8988T (cell line): Measurements from ENCODE around the gene CHAD.
A peak's percentile ranks its signal among the peaks of the same experiment; 100 is the strongest.
"Not testable (repeated sequence)": the region's sequence is repeated elsewhere in the genome, so short reads cannot be mapped to it uniquely, and the experiment has no call there.

ENCODE experiments used
- DNase-seq: peaks from one replicate; pipeline ENCODE4 v3.0.0; 2011

Gene CHAD

GRCh38 chr17:50452630-50453300 is 15.9 kb downstream of the CHAD start:
- no peak for DNase-seq

- no peak for DNase-seq
Observed at GRCh38 chr17:50451943-50452629, 16.6 kb downstream of the CHAD start.

- DNase-seq: no peak
Observed at GRCh38 chr17:50448643-50449042, 20.0 kb downstream of the CHAD start.

- DNase-seq: no peak
Observed at GRCh38 chr17:50447870-50448595, 20.6 kb downstream of the CHAD start.

GRCh38 chr17:50445730-50446325 is 22.9 kb downstream of the CHAD start:
- no peak for DNase-seq

GRCh38 chr17:50444841-50445715 is 23.6 kb downstream of the CHAD start:
- DNase-seq: no peak

GRCh38 chr17:50443505-50443974 is 25.1 kb downstream of the CHAD start:
- no peak for DNase-seq

GRCh38 chr17:50440838-50441829 is 27.5 kb downstream of the CHAD start:
- DNase-seq: no peak

GRCh38 chr17:50440172-50440837 is 28.4 kb downstream of the CHAD start:
- DNase-seq: no peak

GRCh38 chr17:50439008-50439407 is 29.7 kb downstream of the CHAD start:
- DNase-seq: no peak

- no peak for DNase-seq
Observed at GRCh38 chr17:50437409-50437808, 31.3 kb downstream of the CHAD start.

- DNase-seq: no peak
Observed at GRCh38 chr17:50432125-50432762, 36.4 kb downstream of the CHAD start.

- no peak for DNase-seq
Observed at GRCh38 chr17:50430821-50431618, 37.7 kb downstream of the CHAD start.

GRCh38 chr17:50429793-50430192 is 38.9 kb downstream of the CHAD start:
- DNase-seq: no peak

GRCh38 chr17:50428831-50429424 is 39.8 kb downstream of the CHAD start:
- DNase-seq: no peak

- DNase-seq: not testable (repeated sequence)
Observed at GRCh38 chr17:50428126-50428525, 40.6 kb downstream of the CHAD start.

GRCh38 chr17:50426814-50427787 is 41.6 kb downstream of the CHAD start:
- DNase-seq: peak; percentile 84

GRCh38 chr17:50426472-50426782 is 42.3 kb downstream of the CHAD start:
- DNase-seq: no peak
